GM18517 (cell line): Measurements from ENCODE around the gene SPATA31E1.
"Not testable (repeated sequence)": the region's sequence is repeated elsewhere in the genome, so short reads cannot be mapped to it uniquely, and the experiment has no call there.

Experiments
- ATAC-seq: cut with Tn5 transposase; IDR thresholded peaks from one replicate; pipeline ENCODE4 v1.9.1; 2021; ENCODE audit warnings: mild to moderate bottlenecking, moderate library complexity; ENCODE audit not compliant: unreplicated experiment

The SPATA31E1 gene

GRCh38 chr9:87884578-87885459 lies 2.1 kb downstream of the SPATA31E1 start:
- ATAC-seq, result no peak

GRCh38 chr9:87885484-87886189 lies 3.0 kb downstream of the SPATA31E1 start:
- ATAC-seq, result no peak

DNA sequence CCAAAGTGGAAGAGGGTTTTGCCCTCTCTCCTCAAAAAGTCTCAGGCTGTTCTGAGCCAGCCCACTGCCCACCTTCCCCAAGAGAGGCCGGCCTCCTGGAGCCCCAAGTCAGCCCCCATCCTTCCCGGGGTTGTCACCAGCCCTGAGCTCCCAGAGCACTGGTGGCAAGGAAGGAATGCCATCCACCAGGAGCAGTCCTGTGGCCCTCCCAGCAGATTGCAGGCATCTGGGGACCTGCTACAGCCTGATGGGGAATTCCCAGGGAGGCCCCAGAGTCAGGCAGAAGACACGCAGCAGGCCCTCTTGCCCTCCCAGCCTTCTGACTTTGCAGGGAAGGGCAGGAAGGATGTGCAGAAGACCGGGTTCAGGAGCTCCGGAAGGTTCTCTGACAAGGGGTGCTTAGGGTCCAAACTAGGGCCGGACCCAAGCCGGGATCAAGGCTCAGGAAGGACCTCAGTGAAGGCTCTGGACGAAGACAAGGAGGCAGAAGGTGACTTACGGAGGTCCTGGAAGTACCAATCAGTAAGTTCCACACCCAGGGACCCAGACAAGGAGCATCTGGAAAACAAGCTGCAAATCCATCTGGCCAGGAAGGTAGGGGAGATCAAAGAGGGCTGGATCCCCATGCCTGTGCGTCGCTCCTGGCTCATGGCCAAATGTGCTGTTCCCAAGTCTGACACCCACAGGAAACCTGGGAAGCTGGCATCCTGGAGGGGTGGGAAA lies 3.7 kb downstream of the SPATA31E1 start:
- ATAC-seq, result no peak

- no peak for ATAC-seq
Observed at GRCh38 chr9:87886933-87887505, 4.3 kb downstream of the SPATA31E1 start.

GRCh38 chr9:87887661-87888480 lies 5.2 kb downstream of the SPATA31E1 start:
- no peak for ATAC-seq

GRCh38 chr9:87888501-87888900 lies 5.8 kb downstream of the SPATA31E1 start:
- ATAC-seq, result no peak

DNA sequence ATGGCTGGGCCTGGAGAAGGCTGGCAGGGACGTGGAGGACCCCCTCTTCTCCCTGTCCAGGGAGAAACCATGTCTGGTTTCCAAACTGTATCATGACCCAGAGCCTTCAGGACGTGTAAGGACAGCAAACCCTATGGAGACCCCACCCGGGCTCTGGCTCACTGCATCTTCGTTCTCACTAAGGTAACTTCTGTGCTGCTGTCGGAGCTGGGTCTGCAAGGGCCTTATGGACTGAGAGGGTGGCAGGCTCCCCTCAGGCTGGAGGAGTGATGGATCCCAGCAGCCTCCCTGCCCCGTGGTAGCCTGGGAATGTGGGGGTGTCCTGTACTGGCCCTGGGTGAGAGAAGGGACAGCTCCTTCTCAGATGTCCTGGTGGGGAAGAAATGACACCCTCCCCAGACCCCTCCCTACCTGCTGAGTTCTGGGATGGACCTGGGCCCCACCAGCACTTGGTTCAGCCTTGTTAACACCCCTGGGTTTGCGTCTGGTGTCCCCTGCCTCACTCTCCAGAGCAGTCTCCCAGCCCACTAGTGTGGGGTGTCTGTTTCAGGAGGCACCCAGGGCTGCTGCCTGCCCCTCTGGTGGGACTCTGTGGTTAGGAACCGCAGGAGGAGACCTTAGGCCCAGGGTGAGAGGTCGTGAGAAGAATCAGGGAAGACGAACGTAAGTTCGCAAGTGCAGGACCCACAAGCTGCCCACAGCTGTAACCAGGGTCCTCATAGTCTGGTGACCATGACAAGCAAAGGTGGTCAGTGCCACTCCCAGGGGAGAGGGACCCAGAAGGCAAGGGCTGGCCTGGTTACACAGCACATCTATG lies 6.6 kb downstream of the SPATA31E1 start:
- ATAC-seq, result no peak

- no peak for ATAC-seq
Observed at GRCh38 chr9:87889882-87890252, 7.2 kb downstream of the SPATA31E1 start.

DNA sequence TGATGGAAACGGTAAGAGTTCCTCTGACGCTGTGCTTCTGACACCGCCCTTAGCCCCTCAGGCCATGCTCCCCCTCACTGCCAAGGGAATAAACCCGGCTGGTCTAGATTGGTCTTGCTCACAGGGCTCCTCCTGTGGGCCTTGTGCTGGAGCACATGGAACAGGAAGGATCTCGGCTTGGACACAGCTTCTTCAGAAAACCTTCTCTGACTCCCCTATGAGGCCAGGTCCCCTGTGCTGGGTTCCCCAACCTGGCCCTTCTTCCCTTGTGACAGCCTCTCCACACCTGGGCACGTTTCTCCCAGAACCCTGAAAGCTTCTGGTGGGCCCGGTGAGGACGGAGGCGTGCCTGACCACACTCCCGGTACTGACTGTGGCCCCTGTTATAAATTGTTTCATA lies 8.2 kb downstream of the SPATA31E1 start:
- no peak for ATAC-seq

- no peak for ATAC-seq
Observed at GRCh38 chr9:87891754-87892153, 9.1 kb downstream of the SPATA31E1 start.

DNA sequence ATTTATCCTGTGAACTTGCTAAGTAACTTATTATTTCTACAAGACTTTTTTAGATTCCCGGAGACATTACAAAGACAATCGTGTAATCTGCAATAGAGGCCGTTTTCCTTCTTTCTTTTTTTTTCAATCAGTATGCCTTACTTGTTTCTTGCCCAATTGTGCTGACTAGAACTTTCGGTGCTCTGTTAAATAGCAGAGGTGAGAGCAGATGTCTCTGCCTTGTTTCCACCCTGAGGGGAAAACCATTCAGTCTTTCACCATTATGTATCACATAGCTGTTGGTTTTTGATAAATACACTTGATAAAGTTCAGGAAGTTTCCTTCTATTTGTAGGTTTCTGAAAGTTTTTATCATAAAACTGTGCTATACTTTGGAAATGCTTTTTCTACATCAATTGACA lies 10.3 kb downstream of the SPATA31E1 start:
- no peak for ATAC-seq

DNA sequence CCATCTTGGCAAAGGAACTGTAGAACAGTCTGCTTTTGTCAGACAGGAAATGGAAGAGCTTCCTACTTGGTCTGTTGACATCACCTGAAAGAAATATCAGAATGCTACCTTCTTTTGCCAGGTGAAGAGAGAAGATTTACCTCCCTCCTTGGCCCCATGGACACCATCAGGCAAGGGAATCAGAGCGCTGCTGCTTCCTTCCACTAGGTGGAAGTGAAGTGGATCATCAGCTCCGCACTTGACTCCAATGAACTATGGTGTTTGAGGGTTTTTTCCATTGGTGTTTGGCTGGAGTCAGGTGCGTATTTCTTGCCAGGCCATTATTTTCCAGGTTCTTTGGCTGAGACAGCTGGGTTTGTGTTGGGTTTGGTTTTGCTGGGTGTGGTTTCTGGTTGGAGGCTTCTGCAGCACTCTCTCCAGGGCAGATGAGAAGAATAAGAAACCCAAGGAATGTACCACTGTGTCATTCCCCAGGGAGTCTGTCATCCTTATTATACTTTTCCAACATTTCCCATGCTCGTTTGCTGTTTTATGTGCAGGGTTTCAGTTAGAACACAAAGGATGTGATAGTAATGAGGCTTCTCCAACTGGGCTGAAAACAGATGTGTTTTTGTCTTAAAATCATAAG lies 12.4 kb downstream of the SPATA31E1 start:
- ATAC-seq, result no peak

GRCh38 chr9:87896891-87897290 lies 14.2 kb downstream of the SPATA31E1 start:
- no peak for ATAC-seq

DNA sequence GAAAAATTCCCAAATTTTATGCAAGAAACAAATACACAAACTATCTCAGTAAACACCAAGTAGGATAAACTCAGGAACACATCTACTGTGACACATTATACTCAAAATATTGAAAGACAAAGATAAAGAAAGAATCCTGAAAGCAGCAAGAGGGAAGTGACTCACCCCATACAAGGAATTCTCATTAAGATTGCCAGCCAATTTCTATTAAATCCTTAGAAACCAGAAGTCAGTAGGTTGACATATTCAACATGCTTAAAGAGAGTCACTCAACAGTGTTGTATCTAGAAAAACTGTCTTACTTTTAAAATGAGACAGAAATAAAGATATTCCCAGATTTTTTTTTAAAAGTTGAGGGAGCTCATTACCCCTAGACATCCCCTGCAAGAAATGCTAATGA lies 15.5 kb downstream of the SPATA31E1 start:
- ATAC-seq, result no peak

- not testable (repeated sequence) for ATAC-seq
Observed at GRCh38 chr9:87902371-87902770, 19.7 kb downstream of the SPATA31E1 start.

DNA sequence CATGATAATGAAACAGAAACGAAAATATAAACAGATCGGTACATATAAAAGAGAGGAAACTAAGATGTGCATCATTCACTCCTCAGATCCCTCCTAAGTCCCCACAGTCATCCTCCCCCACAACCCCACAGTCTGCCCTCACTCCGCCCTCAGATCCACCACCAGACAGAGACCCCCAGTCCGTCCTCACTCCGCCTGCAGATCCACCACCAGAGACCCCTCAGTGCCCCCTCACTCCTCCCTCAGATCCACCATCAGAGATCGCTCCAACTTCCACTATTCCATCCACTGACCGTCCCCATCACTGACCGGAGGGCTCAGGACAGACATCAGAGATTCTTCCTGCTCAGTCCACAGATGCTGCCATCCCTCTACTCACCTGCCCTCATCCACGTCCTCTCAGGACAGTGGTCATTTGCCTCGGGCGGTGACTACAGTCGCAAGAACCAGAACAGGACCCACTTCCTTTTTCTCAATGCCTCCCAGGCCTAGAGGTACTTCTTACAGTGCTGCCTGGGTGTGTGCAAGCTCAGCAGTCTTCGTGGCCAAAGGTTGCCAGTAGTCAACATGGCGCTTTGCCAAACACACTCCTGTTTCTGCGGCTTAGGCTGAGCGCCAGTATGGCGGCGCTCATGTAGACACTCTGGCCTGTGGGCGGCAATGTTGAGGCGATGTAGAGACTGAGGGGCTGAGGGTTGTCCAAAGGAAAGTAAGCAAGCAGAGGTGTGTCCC lies 26.8 kb downstream of the SPATA31E1 start:
- no peak for ATAC-seq

DNA sequence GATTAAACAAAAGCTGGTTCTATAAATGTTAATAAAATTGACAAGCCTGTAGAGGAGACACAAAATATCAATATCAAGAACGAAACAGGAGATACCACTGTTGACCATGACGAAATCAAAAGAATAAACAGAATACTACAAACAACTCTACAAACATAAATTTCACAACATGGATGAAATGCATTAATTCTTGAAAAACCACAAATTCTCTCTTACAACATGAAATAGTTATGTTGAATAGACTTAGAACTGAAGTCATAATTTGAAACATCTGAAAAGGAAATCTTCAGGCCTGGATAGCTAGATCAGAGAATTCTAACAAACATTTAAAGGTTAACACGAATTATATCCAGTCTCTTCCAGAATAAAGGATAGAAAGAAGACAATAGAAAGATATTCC lies 28.1 kb downstream of the SPATA31E1 start:
- no peak for ATAC-seq

DNA sequence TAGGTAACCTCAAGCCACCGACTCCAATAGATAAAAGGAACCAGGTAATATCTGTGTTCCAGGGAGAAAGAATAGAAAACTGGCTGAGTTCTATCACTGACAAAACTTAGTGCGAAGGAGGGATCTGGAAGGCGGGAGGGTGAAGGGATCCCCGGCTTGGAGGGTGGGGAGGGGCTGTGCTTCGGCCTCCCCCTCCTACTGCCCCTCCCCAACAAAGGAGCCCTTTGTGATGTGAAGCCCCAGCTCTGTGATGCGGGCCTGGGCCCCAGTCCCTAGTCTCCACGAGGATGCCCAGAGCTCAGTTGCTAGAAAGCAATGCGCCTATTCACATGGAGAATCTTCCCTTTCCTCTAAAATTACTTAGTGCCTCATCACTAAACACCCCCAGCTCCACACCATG lies 35.0 kb downstream of the SPATA31E1 start, which contains the start of gene SPATA31C1:
Gene SPATA31C1, plus strand, starts transcription at position 301 of the 400 bp plus-strand sequence.
- not testable (repeated sequence) for ATAC-seq
